Activated B cell treated with CpG ODN at 0.5 μM for 24 hours (primary cell): ENCODE measurements around the gene STRA8. TPM values are rescaled to one million over a fixed set of nuclear protein-coding genes. Genes with fewer than 3 reads are reported as not detected.
A peak's percentile ranks its signal among the peaks of the same experiment; 100 is the strongest.

Experiments used
- ATAC-seq: fragments of 200-7000 bp; cut with Tn5 transposase; one replicate; pipeline ENCODE4 v1.10.0; 2021; ENCODE audit warnings: low read depth, mild to moderate bottlenecking, moderate library complexity
- CTCF ChIA-PET: fragments of 350-600 bp; sonication (Branson Sonifier 250); formaldehyde crosslinking; loops from one replicate; lab custom pipeline; 2021; ENCODE audit warnings: antibody characterized with exemption; lab: Charles Lee
- POLR2A ChIA-PET: fragments of 350-600 bp; sonication (Branson Sonifier 250); formaldehyde crosslinking; loops from one replicate; lab custom pipeline; 2021; ENCODE audit warnings: antibody characterized with exemption; lab: Charles Lee
- DNase-seq: peaks from one replicate; pipeline ENCODE4 v3.0.0; 2022
- H3K27ac Mint-ChIP-seq: one replicate; pipeline ENCODE4 v1.8.0; 2020; ENCODE audit warnings: mixed read lengths
- H3K27me3 Mint-ChIP-seq: one replicate; pipeline ENCODE4 v1.8.0; 2021; ENCODE audit warnings: mixed read lengths
- H3K36me3 Mint-ChIP-seq: one replicate; pipeline ENCODE4 v1.8.0; 2021; ENCODE audit warnings: low read depth, mixed read lengths
- H3K4me1 Mint-ChIP-seq: one replicate; pipeline ENCODE4 v1.8.0; 2021; ENCODE audit warnings: mixed read lengths
- H3K4me3 Mint-ChIP-seq: one replicate; pipeline ENCODE4 v1.8.0; 2020; ENCODE audit warnings: mild to moderate bottlenecking, mixed read lengths
- H3K9me3 Mint-ChIP-seq: one replicate; pipeline ENCODE4 v1.8.0; 2020; ENCODE audit warnings: mixed read lengths
- intact Hi-C: fragments of 100-400 bp; cut with micrococcal nuclease; formaldehyde crosslinking; loops from one replicate; pipeline ENCODE4 v1.15.1; 2024
- total RNA-seq: library from RNA; stranded (reverse); gene quantifications from 2 replicates; pipeline ENCODE4 v1.2.3, GENCODE V29; 2022
- TF ChIP-seq, protein P1 (sequence below): fragments of 200-600 bp; IDR thresholded peaks from one replicate; pipeline ENCODE4 v1.8.0; 2022; ENCODE audit warnings: antibody characterized with exemption, mild to moderate bottlenecking

STRA8 gene
- total RNA-seq, 1 donor from 2014 or later, result not detected

DNA sequence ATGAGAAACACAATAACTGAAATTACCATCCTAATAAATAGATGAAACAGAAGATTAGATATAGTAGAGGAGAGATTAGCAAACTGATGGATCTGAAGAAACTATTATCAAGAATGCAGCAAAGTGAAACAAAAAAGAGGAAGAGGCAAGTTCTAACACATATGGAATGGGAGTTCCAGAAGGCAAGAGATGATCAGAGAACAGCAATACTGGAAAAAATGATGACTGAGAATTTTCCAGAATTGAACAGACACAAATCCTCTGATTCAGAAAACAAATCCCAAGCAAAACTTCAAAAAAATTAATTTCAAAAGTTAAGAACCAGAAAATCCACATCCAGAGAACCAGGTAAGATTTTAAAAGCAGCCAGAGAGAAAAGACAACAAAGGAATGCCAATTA is 42.9 kb upstream of the STRA8 start:
- H3K4me3 Mint-ChIP-seq, result no peak overlapping the region
- H3K27me3 Mint-ChIP-seq, result no peaks in the 10 kb centered on the region
- TF ChIP-seq, protein P1, sequence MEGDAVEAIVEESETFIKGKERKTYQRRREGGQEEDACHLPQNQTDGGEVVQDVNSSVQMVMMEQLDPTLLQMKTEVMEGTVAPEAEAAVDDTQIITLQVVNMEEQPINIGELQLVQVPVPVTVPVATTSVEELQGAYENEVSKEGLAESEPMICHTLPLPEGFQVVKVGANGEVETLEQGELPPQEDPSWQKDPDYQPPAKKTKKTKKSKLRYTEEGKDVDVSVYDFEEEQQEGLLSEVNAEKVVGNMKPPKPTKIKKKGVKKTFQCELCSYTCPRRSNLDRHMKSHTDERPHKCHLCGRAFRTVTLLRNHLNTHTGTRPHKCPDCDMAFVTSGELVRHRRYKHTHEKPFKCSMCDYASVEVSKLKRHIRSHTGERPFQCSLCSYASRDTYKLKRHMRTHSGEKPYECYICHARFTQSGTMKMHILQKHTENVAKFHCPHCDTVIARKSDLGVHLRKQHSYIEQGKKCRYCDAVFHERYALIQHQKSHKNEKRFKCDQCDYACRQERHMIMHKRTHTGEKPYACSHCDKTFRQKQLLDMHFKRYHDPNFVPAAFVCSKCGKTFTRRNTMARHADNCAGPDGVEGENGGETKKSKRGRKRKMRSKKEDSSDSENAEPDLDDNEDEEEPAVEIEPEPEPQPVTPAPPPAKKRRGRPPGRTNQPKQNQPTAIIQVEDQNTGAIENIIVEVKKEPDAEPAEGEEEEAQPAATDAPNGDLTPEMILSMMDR, result no peak
- H3K27ac Mint-ChIP-seq, result no peak overlapping the region
- peaks cover 96% of the 10 kb centered on the region for H3K36me3 Mint-ChIP-seq
- intact Hi-C loops, result no loop called here
- CTCF ChIA-PET, result no interaction called here
- H3K9me3 Mint-ChIP-seq, result no peaks in the 10 kb centered on the region
- ATAC-seq, result no peak
- peaks cover 47% of the 10 kb centered on the region for H3K4me1 Mint-ChIP-seq
- POLR2A ChIA-PET, result interaction anchor here (6.3 kb wide), 1 partner anchor 21 kb away, joined by 125 read pairs; the partner anchor contains the start of gene CYREN
- no peak for DNase-seq

DNA sequence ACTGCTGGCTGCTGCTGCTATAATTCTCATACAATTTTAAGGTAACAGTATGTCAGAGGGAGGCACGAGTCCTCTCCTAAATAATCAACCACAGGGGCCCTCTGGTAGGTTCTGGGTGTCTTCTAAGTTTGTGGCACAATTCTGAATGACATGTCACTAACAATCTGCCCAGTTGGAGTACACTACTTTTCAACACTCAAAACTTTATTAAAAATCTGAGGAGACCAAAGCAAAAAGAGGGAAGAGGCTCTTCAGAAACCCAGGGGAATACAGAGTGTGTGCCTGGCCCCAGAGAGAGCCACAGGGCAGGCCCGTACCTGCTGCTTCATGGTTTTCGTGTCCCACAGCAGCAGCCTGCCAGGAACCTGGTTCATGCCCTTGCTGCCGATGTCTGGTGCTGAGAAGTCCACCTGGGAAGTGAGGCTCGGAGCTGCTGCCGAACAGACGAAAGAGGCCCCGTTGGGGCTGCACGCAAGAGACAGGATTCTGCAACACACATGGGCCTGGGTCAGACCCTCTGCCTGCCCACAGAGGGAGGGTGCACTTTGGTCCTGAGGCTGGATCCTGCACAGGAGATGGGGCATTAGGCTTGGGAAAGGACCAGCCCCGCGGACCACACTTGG is 40.6 kb upstream of the STRA8 start:
- intact Hi-C loops, result no loop called here
- Mint-ChIP-seq H3K27me3 (no peaks in the 10 kb centered on the region), H3K9me3 (no peaks in the 10 kb centered on the region), H3K36me3 (peaks cover 98% of the 10 kb centered on the region), H3K4me3 (no peak overlapping the region), H3K4me1 (peaks cover 23% of the 10 kb centered on the region), H3K27ac (peak overlapping the region; percentile 60)
- ATAC-seq, result no peak
- TF ChIP-seq, protein P1, result no peak
- ChIA-PET POLR2A (no interaction called here), CTCF (no interaction called here)
- DNase-seq, result no peak

GRCh38 chr7:135193615-135194081 is 40.0 kb upstream of the STRA8 start:
- Mint-ChIP-seq H3K36me3 (peaks cover 98% of the 10 kb centered on the region), H3K4me1 (peaks cover 17% of the 10 kb centered on the region), H3K4me3 (no peak overlapping the region), H3K27me3 (no peaks in the 10 kb centered on the region), H3K27ac (no peak overlapping the region), H3K9me3 (no peaks in the 10 kb centered on the region)
- ChIA-PET POLR2A (no interaction called here), CTCF (no interaction called here)
- TF ChIP-seq, protein P1, result no peak
- DNase-seq (no peak), ATAC-seq (no peak)
- intact Hi-C loops, result no loop called here

GRCh38 chr7:135194494-135195095 is 39.0 kb upstream of the STRA8 start:
- ChIA-PET POLR2A (no interaction called here), CTCF (no interaction called here)
- H3K27me3 Mint-ChIP-seq, result no peaks in the 10 kb centered on the region
- H3K9me3 Mint-ChIP-seq, result no peaks in the 10 kb centered on the region
- TF ChIP-seq, protein P1, result no peak
- no peak overlapping the region for H3K27ac Mint-ChIP-seq
- H3K4me3 Mint-ChIP-seq, result no peak overlapping the region
- ATAC-seq (no peak), DNase-seq (no peak)
- H3K4me1 Mint-ChIP-seq, result peaks cover 8% of the 10 kb centered on the region
- intact Hi-C loops, result no loop called here
- H3K36me3 Mint-ChIP-seq, result peaks cover 98% of the 10 kb centered on the region

DNA sequence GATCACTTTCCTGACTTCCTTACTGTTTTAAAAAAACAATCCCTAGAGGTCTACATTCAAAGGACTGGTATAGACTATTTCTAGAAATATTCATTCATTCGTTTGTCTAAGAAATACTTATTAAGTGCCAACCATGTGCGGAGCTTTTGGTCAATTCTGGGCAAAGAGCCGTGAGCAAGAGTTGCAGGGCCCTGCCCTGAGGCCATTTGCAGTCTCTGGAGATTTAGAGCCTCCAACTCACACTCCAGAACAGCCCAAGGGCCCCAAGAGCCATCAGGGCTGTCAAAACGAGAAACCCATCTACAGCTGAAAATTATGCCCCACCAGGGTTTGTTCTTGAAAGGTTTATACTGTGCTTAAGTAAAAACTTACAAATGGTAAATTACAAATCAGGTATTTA is 38.5 kb upstream of the STRA8 start:
- ATAC-seq (no peak), DNase-seq (no peak)
- CTCF ChIA-PET, result no interaction called here
- Mint-ChIP-seq H3K9me3 (no peaks in the 10 kb centered on the region), H3K27me3 (no peaks in the 10 kb centered on the region), H3K36me3 (peaks cover 97% of the 10 kb centered on the region), H3K27ac (no peak overlapping the region), H3K4me1 (peaks cover 5% of the 10 kb centered on the region), H3K4me3 (no peak overlapping the region)
- intact Hi-C loops, result no loop called here
- POLR2A ChIA-PET, result no interaction called here
- TF ChIP-seq, protein P1, result no peak
